ENCODE data around the gene IFNL4. TPM values are rescaled to one million over a fixed set of nuclear protein-coding genes. Genes with fewer than 3 reads are reported as not detected.
"Not testable (repeated sequence)": the region's sequence is repeated elsewhere in the genome, so short reads cannot be mapped to it uniquely, and the experiment has no call there.

The IFNL4 gene
- total RNA-seq, 1 donor from 2014 or later, result not detected

DNA sequence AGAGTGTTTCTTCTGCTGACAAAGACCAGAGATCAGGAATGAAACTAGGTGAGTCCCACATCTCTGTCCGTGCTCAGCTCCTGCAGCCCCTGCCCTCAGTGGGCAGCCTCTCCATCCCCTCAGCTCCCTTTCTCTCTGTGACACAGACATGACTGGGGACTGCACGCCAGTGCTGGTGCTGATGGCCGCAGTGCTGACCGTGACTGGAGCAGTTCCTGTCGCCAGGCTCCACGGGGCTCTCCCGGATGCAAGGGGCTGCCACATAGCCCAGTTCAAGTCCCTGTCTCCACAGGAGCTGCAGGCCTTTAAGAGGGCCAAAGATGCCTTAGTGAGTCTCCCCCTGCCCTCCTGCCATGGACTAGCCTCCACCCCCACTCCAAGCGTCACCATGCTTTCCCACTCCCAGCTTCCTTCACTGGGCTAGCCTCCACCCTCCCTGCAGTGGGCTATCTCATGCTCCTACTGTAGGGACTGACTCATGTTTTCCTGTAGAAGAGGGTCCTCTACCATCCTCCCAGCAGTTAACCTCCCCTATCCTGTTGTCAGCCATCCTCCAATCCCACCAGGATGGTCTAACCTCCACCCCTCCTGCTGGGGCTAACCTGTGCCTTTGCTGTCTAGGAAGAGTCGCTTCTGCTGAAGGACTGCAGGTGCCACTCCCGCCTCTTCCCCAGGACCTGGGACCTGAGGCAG lies 20.0 kb upstream of the IFNL4 start:
- H3K4me3 Mint-ChIP-seq (ENCODE audit: low read depth); H3K9me3 Mint-ChIP-seq; H3K27ac Mint-ChIP-seq; intact Hi-C loops (cut with micrococcal nuclease); H3K4me1 Mint-ChIP-seq (ENCODE audit: low read depth); DNase-seq (ENCODE audit: low spot score); H3K36me3 Mint-ChIP-seq (ENCODE audit: low read depth): not testable (repeated sequence)
- peaks cover 22% of the 10 kb centered on the region for H3K27me3 Mint-ChIP-seq (ENCODE audit: low read depth)

DNA sequence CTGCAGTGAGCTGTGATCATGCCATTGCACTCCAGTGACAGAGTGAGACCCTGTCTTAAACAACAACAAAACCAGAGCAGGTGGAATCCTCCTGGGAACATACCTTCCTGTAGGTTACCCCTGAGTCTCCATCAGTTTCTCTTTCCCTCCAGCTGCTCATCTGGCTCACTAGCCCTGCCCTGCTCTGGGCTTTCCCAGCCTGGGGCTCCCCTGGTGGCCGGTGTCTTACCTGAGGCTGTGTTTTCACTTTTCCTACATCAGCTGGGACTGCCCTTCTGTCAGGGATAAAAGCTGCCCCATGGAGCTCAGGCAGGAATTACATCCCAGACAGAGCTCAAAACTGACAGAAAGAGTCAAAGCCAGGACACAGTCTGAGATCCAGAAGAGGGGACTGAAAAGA lies 19.4 kb upstream of the IFNL4 start, which contains the start of gene IFNL2:
Gene IFNL2, plus strand, starts transcription at position 312 of the 400 bp plus-strand sequence. CDS start 173 bp downstream, outside the sequence.
- DNase-seq (ENCODE audit: low spot score); H3K4me3 Mint-ChIP-seq (ENCODE audit: low read depth); H3K4me1 Mint-ChIP-seq (ENCODE audit: low read depth); H3K27ac Mint-ChIP-seq; H3K9me3 Mint-ChIP-seq; intact Hi-C loops (cut with micrococcal nuclease); H3K36me3 Mint-ChIP-seq (ENCODE audit: low read depth): not testable (repeated sequence)
- peaks cover 27% of the 10 kb centered on the region for H3K27me3 Mint-ChIP-seq (ENCODE audit: low read depth)

DNA sequence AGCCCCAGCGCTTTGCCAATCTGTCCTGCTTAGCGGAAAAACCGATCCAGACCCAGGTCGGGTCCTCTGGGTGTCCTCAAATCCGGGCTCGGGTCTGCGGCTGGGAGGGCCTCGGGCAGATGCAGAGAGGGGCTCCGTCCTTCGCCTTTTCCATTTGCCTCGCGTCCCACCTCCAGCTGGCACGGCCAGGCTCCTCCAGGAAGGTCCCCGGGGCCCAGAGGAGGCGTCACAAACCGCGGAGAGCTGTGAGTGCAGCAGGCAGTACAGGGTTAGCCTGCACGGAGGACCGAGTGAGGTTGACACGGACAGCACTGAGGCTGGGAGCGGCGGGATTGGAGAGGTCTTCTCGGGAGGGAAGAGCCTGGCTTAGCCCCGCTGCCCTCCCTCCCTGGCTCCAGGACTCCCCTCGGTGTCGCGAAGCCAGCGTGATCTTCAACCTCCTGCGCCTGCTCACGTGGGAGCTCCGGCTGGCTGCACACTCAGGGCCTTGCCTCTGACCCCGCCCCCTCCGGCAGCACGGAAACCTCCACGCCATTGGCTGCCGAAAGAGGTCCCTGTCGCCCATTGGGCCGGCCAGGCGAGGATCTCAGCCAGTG lies 16.8 kb upstream of the IFNL4 start:
- no peaks in the 10 kb centered on the region for H3K36me3 Mint-ChIP-seq (ENCODE audit: low read depth)
- H3K4me3 Mint-ChIP-seq (ENCODE audit: low read depth), result no peak overlapping the region
- peaks cover 43% of the 10 kb centered on the region for H3K27me3 Mint-ChIP-seq (ENCODE audit: low read depth)
- no peaks in the 10 kb centered on the region for H3K9me3 Mint-ChIP-seq
- intact Hi-C loops (cut with micrococcal nuclease), result no loop called here
- no peak overlapping the region for H3K27ac Mint-ChIP-seq
- DNase-seq (ENCODE audit: low spot score), result no peak
- peaks cover 2% of the 10 kb centered on the region for H3K4me1 Mint-ChIP-seq (ENCODE audit: low read depth)

DNA sequence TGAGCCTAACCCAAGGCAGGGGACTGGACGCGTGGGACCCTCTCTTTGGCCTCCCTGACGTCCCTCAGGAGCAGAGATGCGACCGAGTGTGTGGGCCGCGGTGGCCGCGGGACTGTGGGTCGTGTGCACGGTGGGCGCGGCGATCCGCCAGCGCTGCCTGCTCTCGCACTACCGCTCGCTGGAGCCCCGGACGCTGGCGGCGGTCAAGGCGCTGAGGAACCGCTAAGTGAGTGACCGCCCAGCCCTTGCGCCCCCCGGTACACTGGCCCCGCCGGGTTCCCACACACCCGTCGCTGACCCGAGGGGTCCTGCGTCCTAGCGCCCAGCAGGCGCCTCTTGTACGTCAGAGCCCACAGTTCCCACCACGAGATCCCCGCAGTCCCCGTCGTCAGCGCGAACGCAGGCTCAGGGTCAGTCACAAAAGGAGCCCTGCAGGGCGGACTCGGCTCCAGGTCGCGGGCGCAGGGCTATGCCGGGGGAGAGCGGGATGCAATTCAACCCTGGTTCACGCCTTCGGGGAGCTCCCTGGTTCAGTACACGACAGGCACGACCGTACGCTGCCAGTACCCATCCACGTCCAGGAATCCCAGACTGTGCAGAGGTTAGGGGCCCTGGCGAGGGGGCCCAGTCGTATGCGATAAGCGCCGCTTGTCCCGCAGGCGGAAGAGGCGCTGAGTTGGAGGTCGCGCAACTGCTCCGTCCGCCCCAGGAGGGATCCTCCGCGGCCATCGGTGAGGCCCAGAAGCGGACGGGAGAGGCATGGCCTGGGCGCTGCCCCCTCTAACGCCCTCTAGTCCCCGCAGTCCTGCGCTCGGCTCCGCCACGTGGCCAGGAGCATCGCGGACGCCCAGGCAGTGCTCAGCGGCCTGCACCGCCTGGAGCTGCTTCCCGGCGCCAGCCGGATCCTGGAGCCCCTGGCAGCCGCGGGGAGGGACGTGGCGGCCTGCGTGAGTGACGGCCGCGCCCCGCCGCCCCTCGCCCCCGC lies 15.9 kb upstream of the IFNL4 start:
- H3K4me3 Mint-ChIP-seq (ENCODE audit: low read depth), result no peak overlapping the region
- H3K27ac Mint-ChIP-seq, result no peak overlapping the region
- no peaks in the 10 kb centered on the region for H3K36me3 Mint-ChIP-seq (ENCODE audit: low read depth)
- no peak for DNase-seq (ENCODE audit: low spot score)
- H3K4me1 Mint-ChIP-seq (ENCODE audit: low read depth), result peaks cover 2% of the 10 kb centered on the region
- H3K27me3 Mint-ChIP-seq (ENCODE audit: low read depth), result peaks cover 43% of the 10 kb centered on the region
- H3K9me3 Mint-ChIP-seq, result no peaks in the 10 kb centered on the region
- intact Hi-C loops (cut with micrococcal nuclease), result no loop called here

DNA sequence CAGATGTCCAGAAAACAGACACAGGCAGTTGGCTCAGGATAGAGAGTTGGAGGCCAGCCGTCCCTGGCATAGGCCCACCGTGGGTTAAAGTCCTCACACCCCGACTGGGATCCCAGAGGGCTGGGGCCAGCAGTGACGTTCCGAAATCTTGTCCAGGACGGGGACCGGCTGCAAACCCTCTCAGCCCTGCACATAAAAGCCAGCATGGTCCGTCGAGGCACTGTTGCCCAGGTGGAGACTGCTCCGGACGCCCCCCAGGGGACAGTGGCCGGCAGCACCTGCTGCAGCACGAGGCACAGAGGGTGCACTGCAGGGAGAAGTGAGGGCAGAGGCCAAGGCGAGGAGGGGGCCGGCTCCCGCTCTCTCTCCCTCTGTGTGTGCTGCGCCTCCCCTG lies 15.3 kb upstream of the IFNL4 start:
- intact Hi-C loops (cut with micrococcal nuclease), result no loop called here

GRCh38 chr19:39262496-39262895 lies 13.8 kb upstream of the IFNL4 start:
- H3K9me3 Mint-ChIP-seq, result no peaks in the 10 kb centered on the region
- no peak overlapping the region for H3K4me3 Mint-ChIP-seq (ENCODE audit: low read depth)
- H3K27me3 Mint-ChIP-seq (ENCODE audit: low read depth), result peaks cover 43% of the 10 kb centered on the region
- H3K27ac Mint-ChIP-seq, result no peak overlapping the region
- no peak for DNase-seq (ENCODE audit: low spot score)
- intact Hi-C loops (cut with micrococcal nuclease), result no loop called here
- H3K36me3 Mint-ChIP-seq (ENCODE audit: low read depth), result no peaks in the 10 kb centered on the region
- peaks cover 8% of the 10 kb centered on the region for H3K4me1 Mint-ChIP-seq (ENCODE audit: low read depth)

More for the DNA sequence above, 15.3 kb upstream of the IFNL4 start:
- no peaks in the 10 kb centered on the region for H3K36me3 Mint-ChIP-seq (ENCODE audit: low read depth)
- no peak overlapping the region for H3K27ac Mint-ChIP-seq
- peaks cover 2% of the 10 kb centered on the region for H3K4me1 Mint-ChIP-seq (ENCODE audit: low read depth)
- no peaks in the 10 kb centered on the region for H3K9me3 Mint-ChIP-seq
- no peak for DNase-seq (ENCODE audit: low spot score)
- H3K27me3 Mint-ChIP-seq (ENCODE audit: low read depth), result peaks cover 43% of the 10 kb centered on the region
- no peak overlapping the region for H3K4me3 Mint-ChIP-seq (ENCODE audit: low read depth)

- Mint-ChIP-seq H3K9me3 (no peaks in the 10 kb centered on the region), H3K27me3 (ENCODE audit: low read depth) (peaks cover 40% of the 10 kb centered on the region), H3K4me3 (ENCODE audit: low read depth) (no peak overlapping the region), H3K36me3 (ENCODE audit: low read depth) (no peaks in the 10 kb centered on the region), H3K27ac (no peak overlapping the region), H3K4me1 (ENCODE audit: low read depth) (peaks cover 8% of the 10 kb centered on the region)
- DNase-seq (ENCODE audit: low spot score), result no peak
- intact Hi-C loops (cut with micrococcal nuclease), result no loop called here
These were observed 13.0 kb upstream of the IFNL4 start for GRCh38 chr19:39261704-39262103.

GRCh38 chr19:39257227-39257626 lies 8.6 kb upstream of the IFNL4 start:
- intact Hi-C loops (cut with micrococcal nuclease), result no loop called here
- peaks cover 17% of the 10 kb centered on the region for H3K27me3 Mint-ChIP-seq (ENCODE audit: low read depth)
- peaks cover 6% of the 10 kb centered on the region for H3K4me1 Mint-ChIP-seq (ENCODE audit: low read depth)
- H3K4me3 Mint-ChIP-seq (ENCODE audit: low read depth), result no peak overlapping the region
- no peak for DNase-seq (ENCODE audit: low spot score)
- no peaks in the 10 kb centered on the region for H3K9me3 Mint-ChIP-seq
- H3K27ac Mint-ChIP-seq, result no peak overlapping the region
- H3K36me3 Mint-ChIP-seq (ENCODE audit: low read depth), result no peaks in the 10 kb centered on the region

DNA sequence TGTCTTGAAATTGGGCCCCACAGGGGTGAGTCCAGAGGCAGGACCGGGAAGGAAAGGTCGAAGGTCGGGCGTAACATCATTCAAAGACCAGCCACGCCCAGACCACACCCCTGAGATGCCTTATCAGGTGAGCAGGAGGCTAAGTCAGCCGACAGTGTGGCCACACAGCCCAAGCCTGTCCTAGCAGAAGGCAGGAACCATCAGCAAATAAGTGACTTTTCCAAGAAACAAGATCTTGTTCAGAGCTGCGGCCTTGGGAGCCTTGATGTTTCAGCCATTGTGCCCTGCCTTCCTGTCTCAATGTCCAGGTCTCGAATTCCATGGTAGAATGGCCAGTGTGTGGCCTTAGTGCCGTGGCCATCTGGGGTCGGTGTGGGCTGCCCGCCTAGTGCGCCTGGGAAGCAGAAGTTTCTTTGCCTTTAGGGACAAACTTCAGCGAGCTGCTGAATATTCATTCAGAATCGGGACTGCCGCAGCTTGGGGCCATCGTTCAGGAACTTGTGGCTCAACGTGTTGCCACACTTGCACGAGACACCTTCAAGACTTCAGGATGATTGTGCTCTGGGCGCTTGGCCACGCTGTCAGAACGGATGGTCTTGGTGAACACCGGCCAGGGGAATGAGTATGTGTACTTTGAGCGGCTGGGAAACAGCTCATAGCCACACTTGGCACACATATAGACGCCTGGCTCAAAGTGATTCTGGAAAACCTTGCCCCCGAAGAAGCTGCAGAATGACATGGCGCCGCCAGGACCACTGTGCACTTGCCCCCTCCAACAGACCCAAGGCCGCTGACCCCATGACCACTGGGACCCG lies 6.1 kb upstream of the IFNL4 start:
- no peak for DNase-seq (ENCODE audit: low spot score)
- H3K4me3 Mint-ChIP-seq (ENCODE audit: low read depth), result no peak overlapping the region
- no peaks in the 10 kb centered on the region for H3K36me3 Mint-ChIP-seq (ENCODE audit: low read depth)
- H3K27me3 Mint-ChIP-seq (ENCODE audit: low read depth), result peaks cover 10% of the 10 kb centered on the region
- peaks cover 7% of the 10 kb centered on the region for H3K4me1 Mint-ChIP-seq (ENCODE audit: low read depth)
- H3K27ac Mint-ChIP-seq, result no peak overlapping the region
- intact Hi-C loops (cut with micrococcal nuclease), result no loop called here
- H3K9me3 Mint-ChIP-seq, result no peaks in the 10 kb centered on the region

GRCh38 chr19:39253374-39254149 lies 4.9 kb upstream of the IFNL4 start:
- Mint-ChIP-seq H3K4me1 (ENCODE audit: low read depth) (peaks cover 7% of the 10 kb centered on the region), H3K27me3 (ENCODE audit: low read depth) (peaks cover 16% of the 10 kb centered on the region), H3K27ac (no peak overlapping the region), H3K4me3 (ENCODE audit: low read depth) (no peak overlapping the region), H3K9me3 (no peaks in the 10 kb centered on the region), H3K36me3 (ENCODE audit: low read depth) (no peaks in the 10 kb centered on the region)
- intact Hi-C loops (cut with micrococcal nuclease), result no loop called here
- no peak for DNase-seq (ENCODE audit: low spot score)

- Mint-ChIP-seq H3K27ac (no peak overlapping the region), H3K4me1 (ENCODE audit: low read depth) (peaks cover 1% of the 10 kb centered on the region), H3K27me3 (ENCODE audit: low read depth) (peaks cover 16% of the 10 kb centered on the region), H3K9me3 (no peaks in the 10 kb centered on the region), H3K36me3 (ENCODE audit: low read depth) (no peaks in the 10 kb centered on the region), H3K4me3 (ENCODE audit: low read depth) (no peak overlapping the region)
- no peak for DNase-seq (ENCODE audit: low spot score)
- intact Hi-C loops (cut with micrococcal nuclease), result no loop called here
These were observed 3.8 kb upstream of the IFNL4 start for GRCh38 chr19:39252458-39252857.

DNA sequence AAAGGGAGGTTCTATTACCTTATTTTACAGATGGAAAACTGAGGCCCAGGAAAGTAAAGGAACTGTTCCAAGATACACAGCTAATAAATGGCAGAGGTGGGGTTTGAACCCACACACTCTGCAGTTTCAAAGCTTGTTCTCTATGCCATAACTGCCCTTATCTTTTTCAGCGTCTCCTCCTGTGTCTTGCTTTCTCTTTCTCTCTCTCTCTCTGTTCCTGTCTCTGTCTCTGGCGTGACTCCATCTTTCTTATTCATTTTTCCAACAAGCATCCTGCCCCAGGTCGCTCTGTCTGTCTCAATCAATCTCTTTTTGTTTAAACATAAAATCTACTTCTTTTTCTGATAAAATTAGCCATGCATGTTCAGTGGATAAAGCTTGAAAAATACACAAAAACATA lies 3.2 kb upstream of the IFNL4 start:
- H3K27me3 Mint-ChIP-seq (ENCODE audit: low read depth), result peaks cover 17% of the 10 kb centered on the region
- H3K9me3 Mint-ChIP-seq, result no peaks in the 10 kb centered on the region
- peaks cover 1% of the 10 kb centered on the region for H3K4me1 Mint-ChIP-seq (ENCODE audit: low read depth)
- no peak for DNase-seq (ENCODE audit: low spot score)
- no peak overlapping the region for H3K4me3 Mint-ChIP-seq (ENCODE audit: low read depth)
- intact Hi-C loops (cut with micrococcal nuclease), result no loop called here
- H3K36me3 Mint-ChIP-seq (ENCODE audit: low read depth), result no peaks in the 10 kb centered on the region
- H3K27ac Mint-ChIP-seq, result no peak overlapping the region

Data from activated T-helper 2 cell treated with anti-CD3 and anti-CD28 coated beads, Interferon-gamma antibody, Interleukin-2, Interleukin-4, amounts not matched to agents 10 μg/mL and 5 μg/mL and 100 μg/mL, durations not matched to agents 14 hours and 24 hours and 36 hours (primary cell).